Mesendoderm (in vitro differentiated cells): ENCODE data around the gene PPP1CC.

Experiments used
- DNase-seq: peaks from one replicate; pipeline ENCODE4 v3.0.0; 2013
- H2AK5ac ChIP-seq: 2 replicates; pipeline ENCODE4 v1.6.1; 2013; ENCODE audit warnings: low read length, inconsistent platforms
- H2BK120ac ChIP-seq: 2 replicates; pipeline ENCODE4 v1.6.1; 2013; ENCODE audit warnings: low read depth, mild to moderate bottlenecking, low read length, moderate library complexity, mixed read lengths
- H2BK15ac ChIP-seq: replicated peaks from 2 replicates; pipeline ENCODE4 v1.6.1; 2013; ENCODE audit warnings: low read depth, mild to moderate bottlenecking, moderate library complexity
- H2BK5ac ChIP-seq: 2 replicates; pipeline ENCODE4 v1.6.1; 2013; ENCODE audit warnings: low read length, inconsistent platforms
- H3K18ac ChIP-seq: 2 replicates; pipeline ENCODE4 v1.6.1; 2013; ENCODE audit warnings: mild to moderate bottlenecking, low read length, mixed read lengths
- H3K23ac ChIP-seq: one replicate; pipeline ENCODE4 v1.6.1; 2013; ENCODE audit warnings: low read length
- H3K27ac ChIP-seq: 2 replicates; pipeline ENCODE4 v1.5.1; 2013; ENCODE audit warnings: low read depth, mild to moderate bottlenecking, inconsistent platforms, low read length, moderate library complexity
- H3K27me3 ChIP-seq: 2 replicates; pipeline ENCODE4 v1.6.1; 2013; ENCODE audit warnings: low read length, control low read depth, mild to moderate bottlenecking, inconsistent platforms; ENCODE audit not compliant: insufficient read depth, poor library complexity
- H3K36me3 ChIP-seq: 2 replicates; pipeline ENCODE4 v1.6.1; 2013; ENCODE audit warnings: low read length, inconsistent platforms; ENCODE audit not compliant: control insufficient read depth, insufficient read depth
- H3K4ac ChIP-seq: one replicate; pipeline ENCODE4 v1.6.1; 2013; ENCODE audit warnings: low read depth, mild to moderate bottlenecking, low read length, moderate library complexity
- H3K4me1 ChIP-seq: 2 replicates; pipeline ENCODE4 v1.6.1; 2013; ENCODE audit warnings: low read depth, low read length, inconsistent platforms; ENCODE audit not compliant: control insufficient read depth
- H3K4me2 ChIP-seq: 2 replicates; pipeline ENCODE4 v1.6.1; 2013; ENCODE audit warnings: low read length
- H3K4me3 ChIP-seq: 2 replicates; pipeline ENCODE4 v1.5.1; 2013; ENCODE audit warnings: mild to moderate bottlenecking, low read length
- H3K56ac ChIP-seq: one replicate; pipeline ENCODE4 v1.6.1; 2013; ENCODE audit warnings: low read length
- H3K79me1 ChIP-seq: 2 replicates; pipeline ENCODE4 v1.6.1; 2013; ENCODE audit warnings: low read length, inconsistent platforms
- H3K79me2 ChIP-seq: 2 replicates; pipeline ENCODE4 v1.6.1; 2013; ENCODE audit warnings: mild to moderate bottlenecking, low read length; ENCODE audit not compliant: control insufficient read depth, insufficient read depth
- H3K9ac ChIP-seq: 2 replicates; pipeline ENCODE4 v1.6.1; 2013; ENCODE audit warnings: low read length, inconsistent platforms
- H4K5ac ChIP-seq: one replicate; pipeline ENCODE4 v1.6.1; 2013; ENCODE audit warnings: low read length
- H4K8ac ChIP-seq: one replicate; pipeline ENCODE4 v1.6.1; 2013; ENCODE audit warnings: low read depth, mild to moderate bottlenecking, control low read depth, low read length, moderate library complexity
- WGBS: extraction: QIAGEN DNeasy Blood & Tissue Kit; methylation state at CpG from one replicate; pipeline ENCODE4 v1.1.7; 2013; ENCODE audit warnings: low lambda C conversion rate, missing lambda C conversion rate; ENCODE audit not compliant: insufficient coverage; ENCODE audit errors: extremely low coverage; 5-methylcytosine and 5-hydroxymethylcytosine counted together

Gene PPP1CC

DNA sequence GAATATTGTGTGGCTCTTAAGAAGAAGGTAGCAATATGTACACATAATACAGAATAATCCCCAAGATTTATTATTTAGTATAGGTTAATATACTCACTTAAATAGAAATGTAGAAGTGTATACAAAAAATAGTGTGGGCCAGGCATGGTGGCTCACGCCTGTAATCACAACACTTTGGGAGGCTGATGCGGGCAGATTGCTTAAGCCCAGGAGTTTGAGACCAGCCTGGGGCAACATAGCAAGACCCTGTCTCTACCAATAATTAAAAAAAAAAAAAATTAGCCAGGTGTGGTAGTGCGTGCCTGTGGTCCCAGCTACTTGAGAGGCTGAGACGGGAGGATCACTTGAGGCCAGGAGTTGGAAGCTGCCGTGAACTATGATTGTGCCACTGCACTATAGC lies 38.5 kb downstream of the PPP1CC start:
- H3K56ac ChIP-seq = no peak overlapping the region
- H3K18ac ChIP-seq = no peak overlapping the region
- no peaks in the 10 kb centered on the region for H3K79me2 ChIP-seq
- H4K5ac ChIP-seq = no peak overlapping the region
- H3K23ac ChIP-seq = no peak overlapping the region
- no peaks in the 10 kb centered on the region for H3K79me1 ChIP-seq
- H3K4ac ChIP-seq = no peak overlapping the region
- H3K4me2 ChIP-seq = no peak overlapping the region
- H2BK15ac ChIP-seq = no peak overlapping the region
- H2BK120ac ChIP-seq = no peak overlapping the region
- no peak overlapping the region for H2BK5ac ChIP-seq
- H3K4me3 ChIP-seq = no peak overlapping the region
- no peak for DNase-seq
- H2AK5ac ChIP-seq = no peak overlapping the region
- H3K36me3 ChIP-seq = no peaks in the 10 kb centered on the region
- H3K4me1 ChIP-seq = no peaks in the 10 kb centered on the region
- no peak overlapping the region for H3K9ac ChIP-seq
- no peaks in the 10 kb centered on the region for H3K27me3 ChIP-seq
- no CpG with 5 or more reads among the region's 5 CpGs for WGBS
- H4K8ac ChIP-seq = no peak overlapping the region
- H3K27ac ChIP-seq = no peak overlapping the region

GRCh38 chr12:110702081-110702480 lies 40.6 kb downstream of the PPP1CC start:
- Histone ChIP-seq H2BK120ac (no peak overlapping the region), H3K4me2 (no peak overlapping the region), H3K27me3 (no peaks in the 10 kb centered on the region), H3K18ac (no peak overlapping the region), H3K4ac (no peak overlapping the region), H4K5ac (no peak overlapping the region), H3K4me1 (no peaks in the 10 kb centered on the region), H3K36me3 (no peaks in the 10 kb centered on the region), H3K23ac (no peak overlapping the region), H3K9ac (no peak overlapping the region), H3K27ac (no peak overlapping the region), H3K79me1 (no peaks in the 10 kb centered on the region), H2BK15ac (no peak overlapping the region), H3K79me2 (no peaks in the 10 kb centered on the region), H2AK5ac (no peak overlapping the region), H3K56ac (no peak overlapping the region), H3K4me3 (no peak overlapping the region), H4K8ac (no peak overlapping the region), H2BK5ac (no peak overlapping the region)
- DNase-seq = no peak
- no CpG with 5 or more reads among the region's 5 CpGs for WGBS

DNA sequence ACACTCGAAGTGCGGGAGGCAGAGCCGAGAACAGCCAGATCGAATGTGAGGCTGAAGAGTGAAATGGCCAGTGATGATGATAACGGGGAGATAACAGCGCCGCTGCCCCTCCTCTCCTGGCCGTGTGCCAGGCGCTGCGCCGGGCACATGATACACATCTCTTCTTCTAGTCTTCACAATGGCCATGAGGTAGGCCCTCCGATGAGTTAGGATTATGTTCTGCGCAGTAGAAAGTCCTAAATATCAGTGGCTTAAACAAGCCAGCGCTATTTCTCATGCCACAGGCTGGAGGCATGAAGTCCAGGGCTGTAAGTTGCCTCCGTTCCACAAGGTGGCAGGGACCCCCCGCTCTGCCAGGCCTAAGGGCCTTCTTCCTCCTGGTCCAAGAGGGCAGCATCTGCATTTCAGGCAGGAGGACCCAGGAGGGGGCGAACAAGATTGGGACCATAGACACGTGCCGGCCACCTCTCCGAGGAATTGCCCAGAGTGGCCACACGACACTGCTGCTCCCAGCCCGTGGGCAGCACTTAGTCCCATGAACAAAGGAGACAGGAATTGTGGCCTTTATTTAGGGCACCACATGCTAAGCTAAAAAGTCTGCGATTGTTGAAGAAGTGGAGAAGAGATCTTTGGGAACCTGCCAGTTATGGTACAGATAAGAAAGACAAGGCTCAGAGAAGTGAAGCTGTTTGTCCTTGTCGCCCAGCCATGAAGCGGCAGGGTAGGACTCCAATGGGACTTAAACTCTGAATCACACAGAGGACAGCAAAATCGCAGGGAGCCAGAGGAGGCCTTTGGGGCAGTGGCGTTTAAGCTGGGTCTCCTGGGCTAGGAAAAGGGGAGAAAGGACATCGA lies 42.9 kb downstream of the PPP1CC start:
- H3K4me2 ChIP-seq = no peak overlapping the region
- no peaks in the 10 kb centered on the region for H3K4me1 ChIP-seq
- no peak overlapping the region for H3K4me3 ChIP-seq
- H2BK120ac ChIP-seq = no peak overlapping the region
- no peak overlapping the region for H3K23ac ChIP-seq
- H3K27ac ChIP-seq = no peak overlapping the region
- H4K5ac ChIP-seq = no peak overlapping the region
- no peak overlapping the region for H3K9ac ChIP-seq
- WGBS = no CpG with 5 or more reads among the region's 28 CpGs
- H3K79me1 ChIP-seq = no peaks in the 10 kb centered on the region
- DNase-seq = peak; percentile 35
- no peak overlapping the region for H3K18ac ChIP-seq
- H3K27me3 ChIP-seq = no peaks in the 10 kb centered on the region
- H3K4ac ChIP-seq = no peak overlapping the region
- H3K56ac ChIP-seq = no peak overlapping the region
- H3K79me2 ChIP-seq = no peaks in the 10 kb centered on the region
- H2BK5ac ChIP-seq = no peak overlapping the region
- H4K8ac ChIP-seq = no peak overlapping the region
- H2BK15ac ChIP-seq = no peak overlapping the region
- no peaks in the 10 kb centered on the region for H3K36me3 ChIP-seq
- H2AK5ac ChIP-seq = no peak overlapping the region

DNA sequence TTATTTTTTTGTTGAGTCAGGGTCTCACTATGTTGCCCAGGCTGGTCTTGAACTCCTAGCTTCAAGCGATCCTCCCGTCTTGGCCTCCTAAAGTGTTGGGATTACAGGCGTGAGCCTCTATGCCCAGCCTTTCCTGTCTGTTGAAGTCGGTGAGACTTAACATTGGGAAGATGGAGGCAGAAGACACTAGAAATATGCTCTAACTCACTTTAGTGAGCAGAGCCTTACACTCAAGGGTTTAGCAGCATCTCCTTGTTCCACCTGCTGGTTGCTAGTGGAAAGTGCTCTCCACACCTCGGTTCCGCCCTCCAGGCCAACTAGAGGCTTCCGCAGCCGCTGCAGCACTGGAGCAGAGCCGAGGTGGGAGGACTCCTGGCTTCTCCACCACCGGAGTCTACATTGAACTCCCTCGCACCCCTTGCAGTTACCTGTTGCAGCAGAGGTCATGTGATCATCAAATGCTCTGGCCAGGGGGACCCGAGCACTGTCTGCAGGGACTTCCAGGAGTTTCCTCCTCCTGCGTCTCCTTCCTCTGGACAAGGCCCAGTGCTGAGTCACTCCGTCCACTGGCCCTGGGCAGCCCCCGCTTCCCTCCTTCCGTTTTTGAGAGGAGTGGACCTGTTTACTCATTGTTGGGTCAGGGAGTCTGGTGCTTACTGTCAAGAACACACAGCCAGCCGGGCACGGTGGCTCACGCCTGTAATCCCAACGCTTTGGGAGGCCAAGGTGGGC lies 44.4 kb downstream of the PPP1CC start:
- Histone ChIP-seq H3K79me1 (no peaks in the 10 kb centered on the region), H3K27me3 (no peaks in the 10 kb centered on the region), H4K8ac (no peak overlapping the region), H3K18ac (no peak overlapping the region), H3K56ac (peak overlapping the region; percentile 57), H2AK5ac (no peak overlapping the region), H2BK5ac (no peak overlapping the region), H2BK15ac (no peak overlapping the region), H3K4ac (no peak overlapping the region), H3K36me3 (no peaks in the 10 kb centered on the region), H2BK120ac (no peak overlapping the region), H3K4me3 (no peak overlapping the region), H3K79me2 (no peaks in the 10 kb centered on the region), H3K4me2 (no peak overlapping the region), H3K9ac (no peak overlapping the region), H3K27ac (no peak overlapping the region), H4K5ac (no peak overlapping the region), H3K23ac (no peak overlapping the region), H3K4me1 (no peaks in the 10 kb centered on the region)
- no CpG with 5 or more reads among the region's 20 CpGs for WGBS
- DNase-seq = peak; percentile 93

- Histone ChIP-seq H4K5ac (no peak overlapping the region), H2BK5ac (no peak overlapping the region), H3K23ac (no peak overlapping the region), H3K79me2 (no peaks in the 10 kb centered on the region), H2BK120ac (no peak overlapping the region), H3K79me1 (no peaks in the 10 kb centered on the region), H3K4me1 (no peaks in the 10 kb centered on the region), H2AK5ac (no peak overlapping the region), H2BK15ac (no peak overlapping the region), H3K18ac (no peak overlapping the region), H3K36me3 (no peaks in the 10 kb centered on the region), H3K4ac (no peak overlapping the region), H3K27ac (no peak overlapping the region), H3K4me3 (no peak overlapping the region), H4K8ac (no peak overlapping the region), H3K9ac (no peak overlapping the region), H3K56ac (no peak overlapping the region), H3K4me2 (no peak overlapping the region), H3K27me3 (no peaks in the 10 kb centered on the region)
- no CpG with 5 or more reads among the region's 2 CpGs for WGBS
- no peak for DNase-seq
These were observed 45.5 kb downstream of the PPP1CC start for GRCh38 chr12:110697236-110697635.
